KMS-11 (cell line): ENCODE data around the gene TSPAN9.

ENCODE experiments used
- H2AFZ ChIP-seq: fragments of 200-600 bp; sonication (generic); 2 replicates; pipeline ENCODE4 v1.6.1; 2016; ENCODE audit warnings: antibody characterized with exemption, mixed run types, low read depth
- H3K27ac ChIP-seq: fragments of 200-600 bp; sonication (generic); 2 replicates; pipeline ENCODE4 v1.6.1; 2016; ENCODE audit warnings: mild to moderate bottlenecking, mixed run types
- H3K27me3 ChIP-seq: fragments of 200-600 bp; sonication (generic); 2 replicates; pipeline ENCODE4 v1.6.1; 2017; ENCODE audit warnings: mild to moderate bottlenecking, low read depth, mixed run types, moderate library complexity; ENCODE audit not compliant: insufficient read depth
- H3K36me3 ChIP-seq: fragments of 200-600 bp; sonication (generic); 2 replicates; pipeline ENCODE4 v1.6.1; 2017; ENCODE audit warnings: mild to moderate bottlenecking, mixed run types; ENCODE audit not compliant: insufficient read depth
- H3K4me1 ChIP-seq: fragments of 200-600 bp; sonication (generic); 2 replicates; pipeline ENCODE4 v1.6.1; 2016; ENCODE audit warnings: mild to moderate bottlenecking, low read depth, mixed run types; ENCODE audit not compliant: poor library complexity, severe bottlenecking
- H3K4me2 ChIP-seq: fragments of 200-600 bp; sonication (generic); 2 replicates; pipeline ENCODE4 v1.7.0; 2016; ENCODE audit warnings: mild to moderate bottlenecking, mixed run types
- H3K4me3 ChIP-seq: fragments of 200-600 bp; sonication (generic); IDR thresholded peaks from 2 replicates; pipeline ENCODE4 v1.6.1; 2017; ENCODE audit warnings: low read depth, low read length, mixed read lengths; ENCODE audit not compliant: insufficient read depth
- H3K79me2 ChIP-seq: fragments of 200-600 bp; sonication (generic); 2 replicates; pipeline ENCODE4 v1.6.1; 2016; ENCODE audit warnings: low read depth, mixed run types; ENCODE audit not compliant: insufficient read depth
- H3K9ac ChIP-seq: fragments of 200-600 bp; sonication (generic); 2 replicates; pipeline ENCODE4 v1.6.1; 2016; ENCODE audit warnings: mild to moderate bottlenecking, mixed run types
- H4K20me1 ChIP-seq: fragments of 200-600 bp; sonication (generic); 2 replicates; pipeline ENCODE4 v1.6.1; 2016; ENCODE audit warnings: mild to moderate bottlenecking, mixed run types; ENCODE audit not compliant: insufficient read depth
- CTCF ChIP-seq: fragments of 200-600 bp; sonication (generic); conservative IDR thresholded peaks from 2 replicates; pipeline ENCODE4 v1.6.1; 2017; ENCODE audit warnings: low read depth, mild to moderate bottlenecking, antibody characterized with exemption, low read length, moderate library complexity, mixed read lengths

TSPAN9 gene

GRCh38 chr12:3263282-3263681 lies 186.1 kb downstream of the TSPAN9 start:
- TF ChIP-seq CTCF = no peak
- no peaks in the 10 kb centered on the region for H4K20me1 ChIP-seq

GRCh38 chr12:3263939-3264922 lies 187.1 kb downstream of the TSPAN9 start:
- no peaks in the 10 kb centered on the region for H4K20me1 ChIP-seq
- H3K79me2 ChIP-seq = no peaks in the 10 kb centered on the region
- H3K9ac ChIP-seq = no peak overlapping the region
- H3K36me3 ChIP-seq = no peaks in the 10 kb centered on the region
- H3K27ac ChIP-seq = no peak overlapping the region
- TF ChIP-seq CTCF = no peak
- H3K4me2 ChIP-seq = no peak overlapping the region
- no peak overlapping the region for H3K4me3 ChIP-seq
- H3K4me1 ChIP-seq = no peaks in the 10 kb centered on the region
- H3K27me3 ChIP-seq = no peaks in the 10 kb centered on the region
- no peak overlapping the region for H2AFZ ChIP-seq

More at GRCh38 chr12:3263282-3263681, 186.1 kb downstream of the TSPAN9 start:
- H3K27ac ChIP-seq = no peak overlapping the region
- H3K36me3 ChIP-seq = no peaks in the 10 kb centered on the region
- H3K4me2 ChIP-seq = no peak overlapping the region
- H2AFZ ChIP-seq = no peak overlapping the region
- H3K79me2 ChIP-seq = no peaks in the 10 kb centered on the region
- no peaks in the 10 kb centered on the region for H3K4me1 ChIP-seq
- no peak overlapping the region for H3K4me3 ChIP-seq
- H3K27me3 ChIP-seq = no peaks in the 10 kb centered on the region
- no peak overlapping the region for H3K9ac ChIP-seq

GRCh38 chr12:3265406-3265805 lies 188.2 kb downstream of the TSPAN9 start:
- no peaks in the 10 kb centered on the region for H4K20me1 ChIP-seq
- H3K27me3 ChIP-seq = no peaks in the 10 kb centered on the region
- H3K4me3 ChIP-seq = no peak overlapping the region
- no peaks in the 10 kb centered on the region for H3K79me2 ChIP-seq
- no peaks in the 10 kb centered on the region for H3K36me3 ChIP-seq
- no peaks in the 10 kb centered on the region for H3K4me1 ChIP-seq
- H3K4me2 ChIP-seq = no peak overlapping the region
- no peak overlapping the region for H3K9ac ChIP-seq
- no peak overlapping the region for H3K27ac ChIP-seq
- no peak for TF ChIP-seq CTCF
- no peak overlapping the region for H2AFZ ChIP-seq

GRCh38 chr12:3266638-3267037 lies 189.5 kb downstream of the TSPAN9 start:
- Histone ChIP-seq H3K79me2 (no peaks in the 10 kb centered on the region), H2AFZ (no peak overlapping the region), H3K4me1 (no peaks in the 10 kb centered on the region), H3K9ac (no peak overlapping the region), H3K4me2 (no peak overlapping the region), H3K4me3 (no peak overlapping the region), H3K36me3 (no peaks in the 10 kb centered on the region), H4K20me1 (no peaks in the 10 kb centered on the region), H3K27me3 (no peaks in the 10 kb centered on the region), H3K27ac (no peak overlapping the region)
- no peak for TF ChIP-seq CTCF
